PC-3 (cell line): ENCODE data around the gene SERHL2.

ENCODE experiments used
- EZH2 ChIP-seq: fragments of 300-600 bp; sonication (generic); IDR thresholded peaks from one replicate; pipeline ENCODE4 v1.6.1; 2017; ENCODE audit warnings: antibody characterized with exemption, mild to moderate bottlenecking, low read length; ENCODE audit not compliant: unreplicated experiment
- TF ChIP-seq, protein P1 (sequence below): fragments of 300-600 bp; sonication (generic); conservative IDR thresholded peaks from 2 replicates; pipeline ENCODE4 v1.5.1; 2017; ENCODE audit warnings: antibody characterized with exemption, low read depth, mild to moderate bottlenecking, low read length

DNA sequence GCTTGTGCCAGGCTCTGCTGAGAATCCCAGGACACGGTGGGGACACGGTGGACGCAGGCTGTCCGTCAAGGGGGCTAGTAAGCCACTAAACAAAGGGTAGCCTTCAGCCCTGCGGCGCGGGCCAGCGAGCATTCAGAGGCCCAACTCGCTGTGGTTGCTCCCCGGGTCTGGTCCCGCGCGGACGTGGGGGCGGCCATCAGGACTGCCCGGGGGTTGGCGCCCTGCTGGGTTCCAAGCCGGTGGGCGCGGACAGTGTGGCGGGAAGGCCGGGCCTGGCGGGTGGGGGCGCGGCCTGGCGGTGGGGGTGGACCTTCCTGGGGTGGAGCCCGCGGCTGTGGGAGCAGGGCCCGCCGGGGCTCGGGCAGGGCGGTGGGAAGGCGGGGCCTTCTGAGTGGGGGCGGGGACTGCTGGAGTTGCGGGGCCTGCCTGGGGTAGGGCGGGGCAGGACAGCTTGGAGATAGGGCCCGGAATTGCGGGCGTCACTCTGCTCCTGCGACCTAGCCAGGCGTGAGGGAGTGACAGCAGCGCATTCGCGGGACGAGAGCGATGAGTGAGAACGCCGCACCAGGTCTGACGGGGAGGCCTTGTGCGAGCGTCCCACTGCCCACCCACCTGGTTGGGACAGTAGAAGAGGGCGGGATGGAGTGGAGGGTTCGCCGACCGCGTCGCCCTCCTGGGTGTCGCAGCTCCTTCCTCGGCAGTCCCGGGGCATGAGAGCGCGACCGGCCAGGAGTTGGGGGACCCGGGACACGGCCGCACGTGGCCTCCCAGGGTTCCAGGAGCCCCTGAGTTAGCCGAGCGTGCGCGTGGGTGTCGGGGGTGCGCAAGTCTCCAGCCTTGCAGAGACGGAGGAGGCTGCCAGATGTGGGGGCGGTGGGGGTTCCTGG is at the start of gene SERHL2:
- TF ChIP-seq, protein P1, sequence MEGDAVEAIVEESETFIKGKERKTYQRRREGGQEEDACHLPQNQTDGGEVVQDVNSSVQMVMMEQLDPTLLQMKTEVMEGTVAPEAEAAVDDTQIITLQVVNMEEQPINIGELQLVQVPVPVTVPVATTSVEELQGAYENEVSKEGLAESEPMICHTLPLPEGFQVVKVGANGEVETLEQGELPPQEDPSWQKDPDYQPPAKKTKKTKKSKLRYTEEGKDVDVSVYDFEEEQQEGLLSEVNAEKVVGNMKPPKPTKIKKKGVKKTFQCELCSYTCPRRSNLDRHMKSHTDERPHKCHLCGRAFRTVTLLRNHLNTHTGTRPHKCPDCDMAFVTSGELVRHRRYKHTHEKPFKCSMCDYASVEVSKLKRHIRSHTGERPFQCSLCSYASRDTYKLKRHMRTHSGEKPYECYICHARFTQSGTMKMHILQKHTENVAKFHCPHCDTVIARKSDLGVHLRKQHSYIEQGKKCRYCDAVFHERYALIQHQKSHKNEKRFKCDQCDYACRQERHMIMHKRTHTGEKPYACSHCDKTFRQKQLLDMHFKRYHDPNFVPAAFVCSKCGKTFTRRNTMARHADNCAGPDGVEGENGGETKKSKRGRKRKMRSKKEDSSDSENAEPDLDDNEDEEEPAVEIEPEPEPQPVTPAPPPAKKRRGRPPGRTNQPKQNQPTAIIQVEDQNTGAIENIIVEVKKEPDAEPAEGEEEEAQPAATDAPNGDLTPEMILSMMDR = no peak
- TF ChIP-seq EZH2 = no peak
